Measurements from ENCODE around the gene CYBA.
A peak's percentile ranks its signal among the peaks of the same experiment; 100 is the strongest.

The CYBA gene

GRCh38 chr16:88651276-88651988 lies 579 bp upstream of the CYBA start:
- peak overlapping the region; percentile 58; the same call in 1 of the 2 replicates for H3K4me3 ChIP-seq (ENCODE audit: low read length)
- TF ChIP-seq ZNF274 (IDR thresholded peaks at IDR 0.05; ENCODE audit: low read depth, low read length), result no peak

- no peak for TF ChIP-seq ZNF274 (IDR thresholded peaks at IDR 0.05; ENCODE audit: low read depth, low read length)
- peak overlapping the region; percentile 78 for H3K4me3 ChIP-seq (ENCODE audit: low read length)
These were observed 717 bp downstream of the CYBA start for GRCh38 chr16:88649924-88650748.

GRCh38 chr16:88649195-88649923 lies 1.5 kb downstream of the CYBA start:
- no peak for TF ChIP-seq ZNF274 (IDR thresholded peaks at IDR 0.05; ENCODE audit: low read depth, low read length)
- H3K4me3 ChIP-seq (ENCODE audit: low read length), result peak overlapping the region; percentile 78

DNA sequence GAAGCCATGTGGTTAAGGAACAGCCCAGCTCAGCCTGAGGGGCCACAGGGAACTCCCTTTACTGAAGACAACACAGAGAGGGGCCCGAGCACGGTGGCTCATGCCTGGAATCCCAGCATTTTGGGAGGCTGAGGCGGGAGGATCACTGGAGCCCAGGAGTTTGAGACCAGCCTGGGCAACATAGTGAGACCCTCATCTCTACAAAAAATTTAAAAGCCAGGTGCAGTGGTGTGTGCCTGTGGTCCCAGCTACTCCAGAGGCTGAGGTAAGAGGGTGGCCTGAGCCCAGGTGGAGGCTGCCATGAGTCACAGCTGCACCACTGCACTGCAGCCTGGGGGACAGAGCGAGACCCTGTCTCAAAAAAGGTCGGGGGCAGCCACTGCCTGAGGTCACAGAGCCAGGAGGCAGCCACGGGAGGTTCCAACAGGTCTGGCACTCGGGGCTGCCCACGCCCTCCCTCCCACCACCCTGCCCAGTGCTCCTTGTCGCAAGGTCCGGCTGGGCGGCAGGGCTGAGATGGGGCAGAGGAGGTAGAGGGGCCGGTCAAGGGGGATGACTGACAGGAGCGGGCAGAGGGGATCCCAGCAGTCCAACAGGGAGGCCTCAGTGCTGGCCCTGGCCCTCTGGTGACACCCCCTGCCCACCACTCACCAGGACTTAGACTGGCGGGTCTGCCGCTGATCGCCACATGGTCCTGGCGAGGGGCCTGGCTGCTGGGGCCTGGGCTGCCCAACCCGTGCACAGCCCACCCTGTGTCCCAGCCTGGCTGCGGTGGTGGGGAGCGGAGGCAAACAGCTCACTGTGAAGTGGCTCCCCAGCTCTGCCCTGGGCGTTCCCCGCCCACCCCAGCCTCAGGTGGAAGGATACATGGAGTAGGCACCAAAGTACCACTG lies 3.4 kb downstream of the CYBA start:
- no peak for TF ChIP-seq ZNF274 (IDR thresholded peaks at IDR 0.05; ENCODE audit: low read depth, low read length)
- H3K4me3 ChIP-seq (ENCODE audit: low read length), result no peak overlapping the region

DNA sequence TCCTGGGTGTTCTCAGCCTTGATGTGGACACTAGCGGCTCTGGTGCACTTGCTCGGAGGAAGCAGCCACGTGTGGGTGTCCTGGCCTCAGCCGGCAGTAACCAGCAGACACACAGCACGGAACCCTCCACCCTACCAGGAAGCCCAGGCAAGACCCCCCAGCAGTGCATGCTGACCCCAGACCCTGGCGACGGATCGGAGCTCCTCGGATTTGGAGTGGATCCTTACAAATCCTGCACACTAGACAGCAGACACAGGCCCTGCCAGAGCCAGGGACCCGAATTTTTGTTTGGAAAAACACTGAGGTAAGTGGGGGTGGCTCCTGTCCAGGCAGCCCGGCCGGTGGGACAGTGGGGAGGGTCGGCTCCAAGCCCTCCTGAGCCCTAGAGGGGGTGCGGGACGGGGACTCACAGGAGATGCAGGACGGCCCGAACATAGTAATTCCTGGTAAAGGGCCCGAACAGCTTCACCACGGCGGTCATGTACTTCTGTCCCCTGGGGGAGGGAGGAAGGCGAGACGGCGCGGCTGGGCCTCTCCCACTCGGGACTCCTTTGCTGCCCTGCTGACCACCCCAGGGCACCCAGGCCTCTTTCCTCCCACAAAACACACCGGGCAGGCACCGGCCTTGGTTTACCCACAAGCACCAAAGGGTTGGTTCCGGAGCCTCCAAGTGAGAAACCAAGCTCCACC lies 4.4 kb downstream of the CYBA start:
- no peak overlapping the region for H3K4me3 ChIP-seq (ENCODE audit: low read length)
- no peak for TF ChIP-seq ZNF274 (IDR thresholded peaks at IDR 0.05; ENCODE audit: low read depth, low read length)

DNA sequence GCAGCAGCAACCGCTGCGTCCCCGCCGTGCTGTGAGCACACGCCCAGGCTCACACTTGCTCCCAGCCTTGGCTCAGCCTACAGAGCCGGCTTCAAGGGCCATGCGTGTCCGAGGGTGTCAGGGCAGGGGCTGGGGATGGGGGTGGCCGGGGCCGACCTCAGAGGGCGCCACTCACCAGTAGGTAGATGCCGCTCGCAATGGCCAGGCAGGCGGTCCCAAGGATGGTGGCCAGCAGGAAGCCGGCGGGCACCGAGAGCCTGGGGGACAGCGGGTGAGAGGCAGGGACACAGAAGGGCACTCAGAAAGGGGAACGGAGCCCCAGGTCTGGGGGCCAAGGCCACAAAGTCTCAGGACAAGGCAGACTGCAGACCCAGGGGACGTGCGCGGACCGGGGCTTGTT lies 4.9 kb downstream of the CYBA start:
- no peak overlapping the region for H3K4me3 ChIP-seq (ENCODE audit: low read length)
- no peak for TF ChIP-seq ZNF274 (IDR thresholded peaks at IDR 0.05; ENCODE audit: low read depth, low read length)

- no peak for TF ChIP-seq ZNF274 (IDR thresholded peaks at IDR 0.05; ENCODE audit: low read depth, low read length)
- no peak overlapping the region for H3K4me3 ChIP-seq (ENCODE audit: low read length)
These were observed 5.4 kb downstream of the CYBA start for GRCh38 chr16:88645455-88645854.

GRCh38 chr16:88643644-88643932 lies 7.3 kb downstream of the CYBA start:
- no peak for TF ChIP-seq ZNF274 (IDR thresholded peaks at IDR 0.05; ENCODE audit: low read depth, low read length)
- H3K4me3 ChIP-seq (ENCODE audit: low read length), result no peak overlapping the region

- H3K4me3 ChIP-seq (ENCODE audit: low read length), result no peak overlapping the region
- no peak for TF ChIP-seq ZNF274 (IDR thresholded peaks at IDR 0.05; ENCODE audit: low read depth, low read length)
These were observed 7.8 kb downstream of the CYBA start for GRCh38 chr16:88642881-88643643.

DNA sequence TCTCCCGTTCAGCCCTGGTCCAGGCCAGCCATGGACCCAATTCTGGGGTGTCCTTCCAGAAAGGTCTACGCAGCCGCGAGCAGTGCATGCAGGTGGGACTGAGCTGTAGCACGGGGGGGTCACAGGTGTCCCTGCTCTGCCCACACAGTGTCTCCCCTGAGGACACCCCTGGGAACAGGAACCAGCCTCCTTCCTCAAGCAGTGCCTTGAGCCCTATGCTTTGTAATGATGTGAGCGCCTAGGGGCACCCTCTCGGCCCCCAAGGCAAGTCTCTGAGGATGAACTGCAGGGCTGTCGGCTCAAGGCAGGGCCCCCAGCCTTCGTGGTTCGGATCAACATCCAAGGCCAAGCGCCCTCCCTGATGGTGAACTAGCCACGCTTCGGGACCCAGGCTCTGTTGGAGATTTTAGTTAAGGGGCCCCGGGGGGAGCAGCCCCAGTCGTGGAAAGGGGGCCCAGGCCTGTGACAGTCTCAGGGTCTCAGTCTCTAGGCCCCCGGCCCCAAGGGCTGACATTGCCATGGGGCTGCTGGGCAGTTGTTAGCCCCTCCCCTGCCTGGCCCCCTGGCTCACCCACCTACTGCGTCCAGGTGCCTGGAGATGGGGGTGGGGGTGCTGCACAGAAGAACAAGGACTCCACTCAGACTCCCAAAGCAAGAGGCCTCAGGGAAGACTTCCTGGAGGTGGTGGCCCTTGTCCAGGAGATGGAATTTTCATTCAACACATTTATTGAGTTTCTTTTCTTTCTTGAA lies 10.2 kb downstream of the CYBA start:
- no peak overlapping the region for H3K4me3 ChIP-seq (ENCODE audit: low read length)
- no peak for TF ChIP-seq ZNF274 (IDR thresholded peaks at IDR 0.05; ENCODE audit: low read depth, low read length)

GRCh38 chr16:88640039-88640495 lies 10.8 kb downstream of the CYBA start:
- no peak overlapping the region for H3K4me3 ChIP-seq (ENCODE audit: low read length)
- TF ChIP-seq ZNF274 (IDR thresholded peaks at IDR 0.05; ENCODE audit: low read depth, low read length), result no peak

Data from GM08714 (cell line).